HG03521 (cell line): ENCODE measurements around the gene SAPCD1.

ENCODE experiments used
- ATAC-seq: cut with Tn5 transposase; IDR thresholded peaks from one replicate; pipeline ENCODE4 v1.9.1; 2021; ENCODE audit warnings: mild to moderate bottlenecking, moderate library complexity; ENCODE audit not compliant: unreplicated experiment

The SAPCD1 gene

GRCh38 chr6:31728767-31729514, 33.5 kb upstream of the SAPCD1 start, which contains the start of gene DDAH2:
DDAH2 (minus strand) TSS chr6:31729299; CDS start chr6:31729161, 138 bp downstream.
- no peak for ATAC-seq

DNA sequence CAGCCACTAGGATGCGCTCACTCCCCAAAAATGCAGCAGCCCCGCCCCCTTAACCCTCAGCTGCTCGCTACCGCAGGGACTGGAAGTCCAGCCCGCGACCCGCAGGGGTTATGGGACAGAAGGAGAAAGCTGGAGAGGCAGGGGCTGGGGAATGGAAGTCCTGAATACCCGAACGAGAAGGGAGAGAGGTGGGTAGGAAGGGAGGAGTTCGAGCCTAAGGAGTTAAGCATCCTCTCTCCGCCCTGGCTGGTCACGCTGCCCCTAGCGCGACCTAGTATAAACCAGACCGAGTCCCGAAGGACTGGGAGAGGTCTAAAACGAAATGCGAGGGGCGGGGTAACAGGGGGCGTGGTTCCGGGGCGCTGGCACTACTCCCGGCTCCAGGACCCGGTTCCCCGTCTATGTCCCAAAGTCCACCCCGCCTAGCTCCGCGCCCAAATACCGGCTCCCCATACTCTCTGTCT, 32.9 kb upstream of the SAPCD1 start:
- peak; percentile 33 for ATAC-seq

GRCh38 chr6:31729979-31730630, 32.4 kb upstream of the SAPCD1 start:
- ATAC-seq: peak; percentile 47

DNA sequence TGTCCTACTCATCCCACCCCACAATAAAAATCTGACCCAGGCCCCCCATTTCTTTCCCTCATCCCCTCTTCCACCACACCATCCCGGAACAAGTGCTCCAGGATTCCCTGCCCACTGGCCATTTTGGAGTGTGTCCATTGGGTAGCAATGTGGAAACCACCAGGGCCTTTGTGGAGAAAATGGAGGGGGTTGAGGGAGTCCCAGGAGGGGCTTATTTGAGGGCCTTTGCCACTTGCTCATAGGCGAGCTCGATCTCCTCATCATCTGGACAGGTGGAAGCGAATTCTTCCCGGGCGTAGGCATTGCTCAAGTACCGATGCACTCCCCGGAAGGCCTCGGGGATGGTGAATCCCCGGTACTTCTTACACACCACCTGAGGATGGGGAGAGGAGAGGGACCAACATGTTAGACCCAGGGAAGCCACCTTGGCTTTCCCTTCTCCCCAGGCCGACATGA, 31.8 kb upstream of the SAPCD1 start:
- no peak for ATAC-seq

DNA sequence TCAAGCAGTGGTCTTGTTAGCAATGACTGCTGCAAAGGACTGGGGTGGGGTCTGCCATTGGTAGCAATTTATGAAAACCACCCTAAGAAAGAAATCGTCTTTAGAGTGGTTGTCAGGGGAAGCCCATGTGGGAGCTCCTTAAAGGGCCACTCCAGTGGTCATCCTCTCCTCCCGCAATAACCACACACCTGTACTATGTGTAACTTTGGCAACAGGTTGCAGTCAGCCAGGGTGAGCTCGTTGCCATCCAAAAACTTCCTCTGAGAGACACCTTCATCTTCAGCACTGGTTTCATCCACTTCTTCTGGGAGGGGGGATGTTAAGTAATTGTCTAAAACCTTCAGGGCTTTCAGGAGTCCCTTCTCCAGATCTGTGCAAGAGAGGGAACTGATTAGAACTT, 30.4 kb upstream of the SAPCD1 start:
- ATAC-seq: no peak

- ATAC-seq: no peak
Measured at GRCh38 chr6:31733734-31734133, 28.7 kb upstream of the SAPCD1 start.

GRCh38 chr6:31734247-31734820, 28.1 kb upstream of the SAPCD1 start:
- ATAC-seq: no peak

DNA sequence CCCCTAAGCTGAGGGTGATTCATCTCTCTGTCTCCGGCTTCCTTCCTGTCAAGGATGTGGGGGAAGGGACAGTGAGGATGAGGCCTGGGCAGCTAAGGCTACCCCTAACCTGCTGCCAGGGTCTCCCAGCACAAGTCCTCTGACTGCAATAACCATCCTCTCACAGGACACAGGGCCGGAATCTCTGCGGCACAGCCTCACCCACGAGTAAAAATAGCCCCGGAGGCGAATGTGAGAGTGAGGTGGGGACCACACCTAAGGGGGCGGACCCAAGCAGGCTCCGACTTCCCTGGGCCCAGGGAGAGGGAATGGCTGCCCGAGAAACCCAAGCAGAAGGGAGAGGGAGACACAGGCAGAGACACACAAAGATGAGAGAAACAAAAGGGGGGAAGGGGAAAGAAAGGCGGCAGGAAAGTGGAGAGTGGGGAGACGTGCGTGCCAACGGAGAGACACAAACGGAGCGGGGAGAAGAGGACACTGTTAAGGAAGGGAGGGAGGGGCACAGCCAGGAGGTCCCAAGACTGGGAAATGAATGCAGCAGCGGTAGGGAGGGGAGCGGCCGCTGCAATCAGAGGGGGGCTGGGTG, 27.5 kb upstream of the SAPCD1 start:
- no peak for ATAC-seq

DNA sequence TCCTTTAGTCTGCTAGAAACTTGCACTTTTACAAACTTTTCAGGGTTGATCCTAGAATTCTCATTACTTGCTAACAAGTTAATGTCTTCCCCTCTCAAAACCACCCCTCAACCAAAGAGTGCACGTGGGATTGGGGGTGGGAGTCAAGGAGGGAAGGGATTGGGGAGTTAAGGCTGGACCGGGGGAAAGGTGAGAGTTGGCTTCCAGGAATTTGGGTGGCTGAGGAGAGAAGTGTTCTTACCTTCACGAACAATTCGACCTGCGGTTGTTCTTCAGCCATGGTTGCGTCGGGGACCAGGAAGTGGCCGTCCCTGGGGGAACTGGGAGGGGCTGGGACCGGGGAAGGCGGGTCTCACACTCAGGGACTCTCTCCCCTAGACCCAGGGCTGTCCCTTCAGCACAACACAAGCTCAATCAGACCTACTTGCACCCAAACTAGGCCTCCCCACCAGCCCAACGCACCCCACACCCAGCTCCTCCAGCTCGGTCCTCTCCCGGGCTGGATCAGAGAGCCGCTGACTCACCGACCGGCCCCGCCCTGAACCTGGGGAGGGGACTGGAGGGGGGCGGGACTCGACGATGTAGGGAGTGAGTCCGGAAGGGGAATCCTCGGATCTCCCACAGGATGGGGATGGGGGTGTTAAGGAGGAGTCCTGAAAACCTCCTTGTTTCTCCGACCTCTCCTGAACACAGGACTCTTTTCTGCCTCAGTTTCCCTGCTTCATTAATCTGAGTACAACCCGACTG, 26.3 kb upstream of the SAPCD1 start, which contains the start of gene CLIC1:
CLIC1 (minus strand) TSS at position 510 of the 747 bp plus-strand sequence; CDS start at position 280, 230 bp downstream.
- no peak for ATAC-seq

DNA sequence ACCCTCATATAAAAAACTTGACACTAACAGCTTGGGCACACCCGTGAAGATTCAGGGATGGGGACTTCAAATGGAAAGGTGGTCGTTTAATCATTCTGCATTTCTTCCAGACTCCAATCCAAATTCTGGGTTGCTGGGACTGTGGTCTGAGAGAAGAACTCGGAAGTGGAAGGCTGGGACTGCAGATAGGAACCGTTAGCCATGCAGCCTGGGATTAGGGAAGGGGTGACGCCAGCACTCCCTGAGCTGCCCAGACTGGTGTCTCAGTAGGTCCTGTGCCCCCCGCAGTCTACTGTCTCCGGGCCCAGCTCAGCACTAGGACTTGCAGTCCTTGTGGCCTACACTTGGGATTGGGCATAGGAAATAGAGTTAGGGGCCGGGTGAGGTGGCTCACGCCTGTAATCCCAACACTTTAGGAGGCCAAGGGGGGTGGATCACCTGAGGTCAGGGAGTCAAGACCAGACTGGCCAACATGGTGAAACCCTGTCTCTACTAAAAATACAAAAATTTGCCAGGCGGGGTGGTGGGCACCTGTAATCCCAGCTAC, 25.6 kb upstream of the SAPCD1 start:
- ATAC-seq: no peak

- no peak for ATAC-seq
Measured at GRCh38 chr6:31737315-31737990, 25.0 kb upstream of the SAPCD1 start.

DNA sequence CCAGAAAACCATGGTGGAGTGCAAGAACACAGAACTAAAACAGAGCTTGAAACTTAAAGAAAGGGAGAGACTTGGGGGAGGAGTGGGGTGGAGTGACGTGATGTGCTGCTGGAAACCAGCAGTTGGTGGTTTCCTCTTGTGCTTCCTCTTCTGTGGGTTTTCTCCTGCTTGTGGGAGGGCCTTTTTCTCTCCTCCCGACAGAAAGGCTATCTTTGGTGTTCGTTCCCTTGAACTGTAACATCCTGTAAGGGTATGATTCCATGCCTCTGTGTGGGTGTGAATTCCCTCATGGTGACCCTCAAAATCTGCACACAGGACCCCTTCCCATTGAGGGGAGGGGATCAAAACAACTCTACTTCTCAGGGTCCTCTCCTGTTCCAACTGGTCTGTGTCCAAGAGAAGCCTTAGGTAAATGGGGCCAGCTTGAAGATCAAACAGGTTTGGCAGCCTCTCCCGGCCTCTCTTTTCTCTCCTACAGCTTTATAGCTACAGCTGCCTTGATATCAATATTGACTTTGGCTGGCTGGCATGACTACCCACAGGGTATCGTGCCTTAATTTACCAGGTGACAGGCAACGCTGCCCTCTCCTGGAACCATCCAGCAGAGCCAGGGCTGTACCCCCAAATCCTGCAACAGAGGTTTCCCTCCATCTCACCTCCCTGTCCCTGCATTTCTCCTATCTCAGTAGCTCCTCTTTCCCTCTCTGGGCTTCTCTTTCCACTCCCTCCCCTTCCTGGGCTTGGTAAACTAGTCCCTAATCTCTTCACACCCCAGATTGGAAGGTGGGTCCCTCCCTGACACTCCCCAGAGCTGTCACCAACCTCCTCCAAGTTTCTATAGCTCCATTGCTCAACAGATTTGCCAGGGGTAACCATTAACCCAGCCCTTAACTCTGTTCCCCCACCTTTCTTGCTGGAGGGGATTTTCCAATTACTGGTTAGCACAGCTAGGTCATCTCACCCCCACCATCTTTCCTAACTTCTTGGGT, 24.2 kb upstream of the SAPCD1 start:
- no peak for ATAC-seq

DNA sequence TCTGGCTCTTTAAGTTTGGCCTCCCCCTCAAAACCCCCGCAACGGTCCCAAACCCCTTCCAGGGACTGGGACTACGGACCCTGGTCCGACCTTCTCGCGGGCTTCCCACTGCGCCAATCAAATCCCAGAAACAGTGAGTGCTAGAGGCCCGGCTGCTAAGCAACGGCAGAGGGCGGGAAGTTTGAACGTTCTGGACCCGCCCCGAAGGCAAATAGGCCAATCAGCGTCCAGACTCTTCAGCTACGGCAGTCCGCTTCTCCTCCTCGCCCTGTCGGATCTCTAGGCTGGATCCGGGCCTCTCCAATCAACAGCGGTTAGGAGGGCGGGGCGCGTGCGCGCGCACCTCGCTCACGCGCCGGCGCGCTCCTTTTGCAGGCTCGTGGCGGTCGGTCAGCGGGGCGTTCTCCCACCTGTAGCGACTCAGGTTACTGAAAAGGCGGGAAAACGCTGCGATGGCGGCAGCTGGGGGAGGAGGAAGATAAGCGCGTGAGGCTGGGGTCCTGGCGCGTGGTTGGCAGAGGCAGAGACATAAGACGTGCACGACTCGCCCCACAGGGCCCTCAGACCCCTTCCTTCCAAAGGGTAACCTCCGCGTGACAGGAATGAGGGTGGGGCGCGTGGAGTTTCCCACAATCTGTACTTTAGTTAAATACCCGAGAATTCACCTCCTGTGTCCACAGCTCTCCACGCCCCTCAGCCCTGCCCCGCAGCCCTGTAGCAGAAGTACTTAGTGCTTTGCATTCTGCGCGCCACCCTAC, 22.6 kb upstream of the SAPCD1 start, which contains the start of gene MSH5:
MSH5 (plus strand) TSS at position 367 of the 758 bp plus-strand sequence. CDS start 462 bp downstream, outside the sequence.
- ATAC-seq: peak; percentile 77

DNA sequence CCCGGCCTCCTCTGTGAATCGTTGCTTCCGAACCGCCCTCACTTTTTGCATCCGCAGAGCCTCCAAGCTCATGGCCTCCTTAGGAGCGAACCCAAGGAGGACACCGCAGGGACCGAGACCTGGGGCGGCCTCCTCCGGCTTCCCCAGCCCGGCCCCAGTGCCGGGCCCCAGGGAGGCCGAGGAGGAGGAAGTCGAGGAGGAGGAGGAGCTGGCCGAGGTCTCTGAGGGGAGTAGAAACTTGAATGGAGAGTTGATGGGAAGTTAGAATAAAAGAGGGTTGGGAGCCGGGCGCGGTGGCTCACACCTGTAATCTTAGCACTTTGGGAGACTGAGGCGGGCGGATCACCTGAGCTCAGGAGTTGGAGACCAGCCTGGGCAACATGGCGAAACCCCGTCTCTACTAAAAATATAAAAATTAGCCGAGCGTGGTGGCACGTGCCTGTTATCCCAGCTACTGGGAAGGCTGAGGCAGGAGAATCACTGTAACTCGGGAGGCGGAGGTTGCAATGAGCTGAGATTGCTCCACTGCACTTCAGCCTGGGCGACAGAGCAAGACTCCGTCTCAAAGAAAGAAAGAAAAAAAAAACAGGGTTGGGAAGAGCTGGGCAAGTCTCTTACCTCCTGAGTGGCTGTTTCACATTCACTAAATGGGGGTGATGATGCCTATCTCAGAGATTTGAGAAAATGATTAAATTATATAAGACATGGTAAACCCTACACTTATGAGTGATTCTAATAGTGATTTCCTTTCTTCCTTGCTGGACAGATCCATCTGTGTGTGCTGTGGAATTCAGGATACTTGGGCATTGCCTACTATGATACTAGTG, 21.8 kb upstream of the SAPCD1 start:
- ATAC-seq: no peak

DNA sequence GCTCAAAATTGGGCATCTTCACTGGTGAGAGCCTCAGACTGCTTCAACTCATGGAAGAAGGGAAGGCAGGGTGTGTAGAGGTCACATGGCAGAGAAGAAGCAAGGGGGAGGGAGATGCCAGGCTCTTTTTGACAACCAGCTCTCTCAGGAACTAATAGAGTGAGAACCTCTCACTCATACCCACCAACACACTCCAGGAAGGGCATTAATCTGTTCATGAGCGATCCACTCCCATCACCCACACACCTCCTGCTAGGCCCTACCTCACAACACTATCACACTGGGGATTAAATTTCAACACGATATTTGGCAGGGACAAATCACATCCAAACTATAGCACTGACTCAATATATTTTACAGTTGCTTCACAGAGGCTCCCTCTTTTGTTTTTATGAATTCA, 20.6 kb upstream of the SAPCD1 start:
- no peak for ATAC-seq

GRCh38 chr6:31742894-31743293, 19.6 kb upstream of the SAPCD1 start:
- ATAC-seq: no peak

DNA sequence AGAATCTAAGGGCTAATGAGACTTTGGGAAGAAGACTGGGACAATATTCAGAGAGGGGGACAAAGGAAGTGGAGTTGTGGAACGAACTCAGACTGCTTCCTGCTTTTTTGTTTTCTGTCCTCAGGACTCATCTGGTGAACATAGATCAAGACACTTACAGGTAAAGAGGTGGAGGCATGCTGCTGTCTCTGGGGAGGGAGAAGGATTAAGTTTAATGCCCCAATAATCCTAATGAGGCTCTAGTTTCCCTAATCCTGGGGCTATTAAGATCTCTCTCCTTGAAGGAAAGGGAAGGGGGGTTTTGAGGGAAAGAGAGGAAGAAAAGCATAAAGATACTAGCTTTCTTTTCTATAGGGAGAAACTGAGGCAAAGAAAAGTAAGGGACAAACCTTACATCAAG, 18.0 kb upstream of the SAPCD1 start:
- ATAC-seq: no peak
